ENCODE results near the gene SLC8A2.

GRCh38 chr19:47433121-47433520, 38.6 kb downstream of the SLC8A2 start:
- TF ChIP-seq CTCF (optimal IDR thresholded peaks at IDR 0.05 in 1 of 3, IDR thresholded peaks at IDR 0.05 in 1 of 3, conservative IDR thresholded peaks at IDR 0.05 in 1 of 3; ENCODE audit: extremely low read depth in 1 of 3, insufficient read depth in 2 of 3, low read length in 3 of 3) (no peak), EZH2 (IDR thresholded peaks at IDR 0.05; ENCODE audit: low read length) (no peak)
